Stimulated activated CD4-positive, alpha-beta T cell treated with anti-CD3 and anti-CD28 coated beads, TNF-alpha, amount 100 ng/mL, for 24 hours (primary cell): ENCODE measurements around the gene IGFLR1.
"Not testable (repeated sequence)": the region's sequence is repeated elsewhere in the genome, so short reads cannot be mapped to it uniquely, and the experiment has no call there.

ENCODE experiments used
- DNase-seq, 3 experiments: peaks; one replicate each; pipeline ENCODE4 v3.0.0-alpha.2; 2020; ENCODE audit warnings: low read depth in 3 of 3

Gene IGFLR1

DNA sequence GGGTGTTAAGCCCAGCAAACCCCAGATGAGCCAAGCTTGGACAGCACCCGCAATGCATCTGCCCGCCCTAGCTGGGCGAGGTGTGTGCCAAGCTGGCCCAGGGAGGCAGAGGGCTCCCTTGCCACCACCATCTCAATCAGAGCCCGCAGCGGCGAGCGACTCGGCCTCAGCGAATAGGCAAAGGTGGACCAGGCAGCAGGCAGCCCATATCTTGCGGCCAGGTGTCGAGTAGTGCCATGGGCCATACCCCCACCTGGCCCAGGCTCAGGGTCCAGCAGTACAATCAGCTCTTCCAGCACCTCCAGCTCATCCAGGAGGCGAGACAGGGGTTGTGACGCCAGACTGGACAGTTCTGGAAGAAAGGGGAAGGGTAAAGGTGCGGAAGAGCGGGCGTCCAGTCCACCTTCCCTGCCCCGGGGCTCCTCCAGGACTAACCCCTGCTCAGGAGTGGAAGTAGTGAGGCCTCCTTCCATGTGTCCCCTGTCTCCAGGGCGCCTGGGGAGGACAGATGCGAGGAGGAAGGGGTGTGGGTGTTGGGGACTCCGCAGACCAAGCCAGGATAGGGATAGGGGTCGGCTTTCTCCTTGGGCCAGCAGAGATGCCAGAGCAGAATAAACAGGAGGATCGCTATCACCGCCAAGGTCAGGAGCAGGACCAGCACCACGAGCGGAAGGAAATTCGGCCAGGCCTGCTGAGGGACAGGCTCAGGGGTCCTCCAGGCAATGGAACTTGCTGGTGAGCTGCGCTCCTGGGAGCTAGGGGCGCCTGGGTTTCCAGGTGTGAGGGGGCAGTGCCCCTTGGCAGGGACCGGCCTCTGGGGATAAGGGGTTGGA lies 2.8 kb downstream of the IGFLR1 start:
- no peak for DNase-seq

DNA sequence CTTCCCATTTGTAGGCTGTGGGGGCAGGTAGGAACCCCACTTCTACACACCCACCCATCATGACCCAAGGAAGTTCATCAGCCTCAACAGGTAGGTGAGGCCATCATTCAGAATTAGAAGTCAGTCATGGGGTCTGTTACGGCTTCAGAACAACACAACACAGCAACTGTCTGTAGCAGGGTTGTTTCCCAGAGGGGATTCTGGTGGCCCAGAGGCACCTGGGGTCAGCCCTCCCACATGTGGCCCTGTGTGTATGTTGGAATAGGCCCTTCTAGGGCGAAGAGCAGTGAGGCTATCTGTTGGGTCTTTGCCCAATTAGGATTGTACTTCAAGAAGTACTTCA lies 3.4 kb downstream of the IGFLR1 start:
- no peak for DNase-seq

DNA sequence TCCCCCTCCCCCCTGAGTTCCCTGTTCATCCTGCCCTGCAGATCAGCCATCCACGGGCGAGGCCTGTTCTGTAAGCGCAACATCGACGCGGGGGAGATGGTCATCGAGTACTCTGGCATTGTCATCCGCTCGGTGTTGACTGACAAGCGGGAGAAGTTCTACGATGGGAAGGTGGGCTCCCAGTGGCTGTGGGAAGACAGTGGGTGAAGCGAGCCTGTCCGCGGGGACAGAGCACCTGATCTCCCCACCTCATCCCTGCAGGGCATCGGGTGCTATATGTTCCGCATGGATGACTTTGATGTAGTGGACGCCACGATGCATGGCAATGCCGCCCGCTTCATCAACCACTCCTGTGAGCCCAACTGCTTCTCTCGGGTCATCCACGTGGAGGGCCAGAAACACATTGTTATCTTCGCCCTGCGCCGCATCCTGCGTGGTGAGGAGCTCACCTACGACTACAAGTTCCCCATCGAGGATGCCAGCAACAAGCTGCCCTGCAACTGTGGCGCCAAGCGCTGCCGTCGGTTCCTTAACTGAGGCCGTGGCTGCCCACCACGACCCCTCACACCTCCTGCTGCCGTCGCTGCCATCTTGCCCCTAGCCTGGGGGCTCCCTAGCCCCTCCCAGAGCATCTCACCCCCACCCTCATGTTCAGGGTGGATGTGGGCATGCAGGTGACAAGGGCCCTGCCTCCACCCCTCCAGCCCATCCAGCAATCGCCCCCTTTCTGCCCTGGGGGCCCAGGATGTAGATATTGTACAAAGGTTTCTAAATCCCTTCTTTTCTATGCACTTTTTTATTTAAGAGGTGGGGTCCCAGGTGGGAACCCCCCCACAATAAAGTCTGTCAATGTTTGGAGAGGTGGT lies 4.0 kb downstream of the IGFLR1 start:
- DNase-seq = no peak

DNA sequence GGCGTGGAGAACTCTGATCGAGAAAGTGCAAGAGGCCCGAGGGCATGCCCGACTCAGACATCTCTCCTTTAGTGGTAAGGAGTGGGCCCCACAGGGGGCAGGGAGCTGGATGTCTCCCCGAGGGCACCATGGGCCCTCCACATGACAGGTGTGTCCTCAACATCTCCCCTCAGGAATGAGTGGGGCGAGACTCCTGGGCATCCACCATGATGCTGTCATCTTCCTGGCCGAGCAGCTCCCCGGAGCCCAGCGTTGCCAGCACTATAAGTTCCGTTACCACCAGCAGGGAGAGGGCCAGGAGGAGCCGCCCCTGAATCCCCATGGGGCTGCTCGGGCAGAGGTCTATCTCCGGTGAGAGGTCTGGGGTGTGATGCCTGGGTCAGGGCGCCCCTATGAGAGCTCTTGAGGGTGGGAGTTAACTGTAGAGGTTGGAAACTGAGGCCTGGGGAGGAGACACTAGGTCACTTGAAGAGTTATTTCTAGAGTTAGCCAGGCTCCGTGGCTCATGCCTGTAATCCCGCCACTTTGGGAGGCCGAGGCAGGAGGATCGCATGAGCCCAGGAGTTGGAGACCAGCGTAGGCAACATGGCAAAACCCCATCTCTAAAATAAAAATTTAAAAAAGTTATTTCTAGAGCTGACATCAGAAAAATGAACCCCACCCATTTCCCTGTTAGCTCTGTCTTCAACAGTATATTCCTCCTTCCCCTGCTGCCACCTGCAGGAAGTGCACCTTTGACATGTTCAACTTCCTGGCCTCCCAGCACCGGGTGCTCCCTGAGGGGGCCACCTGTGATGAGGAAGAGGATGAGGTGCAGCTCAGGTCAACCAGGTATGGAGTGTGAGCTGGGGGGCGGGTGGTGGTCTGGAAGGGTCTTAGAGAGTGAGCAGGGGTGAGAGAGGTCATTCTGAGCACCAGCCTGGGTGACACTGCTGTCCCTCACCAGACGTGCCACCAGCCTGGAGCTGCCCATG lies 5.1 kb downstream of the IGFLR1 start:
- DNase-seq = no peak

DNA sequence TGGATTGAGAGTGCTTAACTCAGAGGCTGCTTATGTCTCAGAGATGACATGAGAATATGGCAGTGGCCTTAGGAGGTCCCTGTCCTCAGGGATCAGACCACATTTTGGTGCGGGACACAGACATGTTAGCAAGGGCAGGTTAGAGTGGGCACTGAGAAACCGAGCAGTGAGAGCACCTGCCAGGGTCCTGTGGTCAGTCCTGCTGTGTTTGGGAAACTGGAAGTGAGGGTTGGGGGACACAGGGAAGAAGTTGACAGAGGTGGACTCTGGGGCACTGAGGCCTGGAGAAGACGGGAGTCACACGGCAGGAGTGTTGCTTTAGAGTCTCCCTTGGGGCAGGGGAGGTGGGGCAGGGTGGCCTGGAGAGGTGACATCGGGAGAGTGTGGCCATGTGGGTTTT lies 7.4 kb downstream of the IGFLR1 start:
- no peak for DNase-seq

DNA sequence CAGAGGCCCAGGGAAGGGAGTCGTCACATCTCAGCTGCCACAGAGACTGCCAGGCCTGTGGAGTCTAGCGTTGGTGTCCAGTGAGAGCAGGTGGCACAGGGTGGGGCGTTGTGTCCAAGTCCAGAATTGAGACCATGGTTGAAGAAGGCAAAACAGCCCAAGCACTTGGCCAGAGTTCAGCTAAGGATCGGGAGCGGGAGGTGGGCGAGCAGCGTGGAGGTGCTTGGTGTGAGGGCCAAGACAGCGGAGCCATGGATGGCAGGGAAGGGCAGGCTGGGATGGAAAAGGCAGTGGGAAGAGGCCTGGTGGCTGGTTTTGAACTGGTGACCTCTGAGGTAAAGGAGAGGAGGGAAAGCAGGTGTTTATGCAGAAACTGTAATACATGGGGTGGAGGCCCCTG lies 8.0 kb downstream of the IGFLR1 start:
- DNase-seq = no peak

DNA sequence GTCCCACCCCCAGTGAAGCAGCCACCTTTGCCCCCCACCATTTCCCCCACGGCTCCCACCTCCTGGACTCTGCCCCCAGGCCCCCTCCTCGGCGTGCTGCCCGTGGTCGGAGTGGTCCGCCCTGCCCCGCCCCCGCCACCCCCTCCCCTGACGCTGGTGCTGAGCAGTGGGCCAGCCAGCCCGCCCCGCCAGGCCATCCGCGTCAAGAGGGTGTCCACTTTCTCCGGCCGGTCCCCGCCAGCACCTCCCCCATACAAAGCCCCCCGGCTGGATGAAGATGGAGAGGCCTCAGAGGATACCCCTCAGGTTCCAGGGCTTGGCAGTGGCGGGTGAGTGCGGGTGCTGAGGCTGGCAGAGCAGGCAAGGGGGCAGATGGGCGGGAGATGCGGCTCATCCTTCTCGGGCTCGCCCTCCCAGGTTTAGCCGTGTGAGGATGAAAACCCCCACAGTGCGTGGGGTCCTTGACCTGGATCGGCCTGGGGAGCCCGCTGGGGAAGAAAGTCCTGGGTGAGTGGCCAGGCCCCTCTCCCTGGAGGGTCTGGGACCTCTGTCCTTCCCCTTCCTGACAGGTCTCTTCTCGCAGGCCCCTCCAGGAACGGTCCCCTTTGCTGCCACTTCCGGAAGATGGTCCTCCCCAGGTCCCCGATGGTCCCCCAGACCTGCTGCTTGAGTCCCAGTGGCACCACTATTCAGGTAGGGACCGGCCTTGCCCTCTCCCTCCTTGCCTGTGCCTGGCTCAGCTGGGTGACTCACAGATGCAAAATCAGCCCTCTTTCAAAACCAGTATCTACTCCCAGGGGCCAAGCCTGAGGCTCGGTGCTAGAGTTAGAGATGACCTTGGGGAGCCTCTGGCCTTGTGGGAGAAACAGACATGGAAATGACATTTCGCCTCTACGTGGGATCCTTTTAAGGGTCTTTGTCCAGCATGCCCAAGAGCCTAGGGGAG lies 8.8 kb downstream of the IGFLR1 start:
- no peak for DNase-seq

DNA sequence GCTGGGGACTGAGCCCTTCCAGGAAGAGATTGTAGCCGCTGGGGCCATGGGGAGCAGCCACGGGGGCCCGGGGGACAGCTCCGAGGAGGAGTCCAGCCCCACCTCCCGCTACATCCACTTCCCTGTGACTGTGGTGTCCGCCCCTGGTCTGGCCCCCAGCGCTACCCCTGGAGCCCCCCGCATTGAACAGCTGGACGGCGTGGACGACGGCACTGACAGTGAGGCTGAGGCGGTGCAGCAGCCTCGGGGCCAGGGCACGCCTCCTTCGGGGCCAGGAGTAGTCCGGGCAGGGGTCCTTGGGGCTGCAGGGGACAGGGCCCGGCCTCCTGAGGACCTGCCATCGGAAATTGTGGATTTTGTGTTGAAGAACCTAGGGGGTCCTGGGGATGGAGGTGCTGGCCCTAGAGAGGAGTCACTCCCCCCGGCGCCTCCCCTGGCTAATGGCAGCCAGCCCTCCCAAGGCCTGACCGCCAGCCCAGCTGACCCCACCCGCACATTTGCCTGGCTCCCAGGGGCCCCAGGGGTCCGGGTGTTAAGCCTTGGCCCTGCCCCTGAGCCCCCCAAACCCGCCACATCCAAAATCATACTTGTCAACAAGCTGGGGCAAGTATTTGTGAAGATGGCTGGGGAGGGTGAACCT lies 9.6 kb downstream of the IGFLR1 start:
- no peak for DNase-seq

DNA sequence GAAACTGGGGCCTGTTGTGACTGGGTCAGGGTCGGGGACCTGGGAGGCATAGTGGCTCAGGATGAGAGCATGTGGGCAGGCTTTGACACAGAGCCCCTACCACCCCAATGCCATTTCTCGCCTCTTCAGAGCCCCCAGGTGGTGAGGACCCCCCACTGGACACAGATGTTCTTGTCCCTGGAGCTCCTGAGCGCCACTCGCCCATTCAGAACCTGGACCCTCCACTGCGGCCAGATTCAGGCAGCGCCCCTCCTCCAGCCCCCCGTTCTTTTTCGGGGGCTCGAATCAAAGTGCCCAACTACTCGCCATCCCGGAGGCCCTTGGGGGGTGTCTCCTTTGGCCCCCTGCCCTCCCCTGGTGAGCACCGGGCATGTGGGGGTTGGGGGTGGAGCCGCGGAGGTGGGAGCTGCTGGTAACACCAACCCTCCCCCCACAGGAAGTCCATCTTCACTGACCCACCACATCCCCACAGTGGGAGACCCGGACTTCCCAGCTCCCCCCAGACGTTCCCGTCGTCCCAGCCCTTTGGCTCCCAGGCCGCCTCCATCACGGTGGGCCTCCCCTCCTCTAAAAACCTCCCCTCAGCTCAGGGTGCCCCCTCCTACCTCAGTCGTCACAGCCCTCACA lies 10.4 kb downstream of the IGFLR1 start:
- DNase-seq = no peak

DNA sequence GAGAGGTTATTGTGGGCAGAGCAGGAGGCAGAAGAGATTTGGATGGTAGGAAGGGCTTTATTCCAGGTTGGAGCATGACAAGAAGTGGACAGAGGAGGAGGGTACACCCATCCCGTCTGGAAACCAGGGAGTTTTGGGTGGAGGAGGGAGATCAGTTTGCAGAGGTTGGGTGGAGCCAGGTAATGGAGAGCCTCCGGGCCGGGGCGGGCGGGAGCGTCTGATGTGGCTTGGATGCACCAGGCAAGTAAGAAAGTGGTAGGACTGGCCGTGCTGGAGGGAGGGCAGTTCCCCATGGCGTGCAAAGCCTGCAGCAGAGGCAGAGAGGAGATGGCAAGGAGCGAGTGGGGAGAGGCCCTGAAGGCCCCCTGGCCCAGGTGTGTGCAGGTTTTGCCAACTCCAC lies 10.9 kb downstream of the IGFLR1 start:
- DNase-seq = no peak

DNA sequence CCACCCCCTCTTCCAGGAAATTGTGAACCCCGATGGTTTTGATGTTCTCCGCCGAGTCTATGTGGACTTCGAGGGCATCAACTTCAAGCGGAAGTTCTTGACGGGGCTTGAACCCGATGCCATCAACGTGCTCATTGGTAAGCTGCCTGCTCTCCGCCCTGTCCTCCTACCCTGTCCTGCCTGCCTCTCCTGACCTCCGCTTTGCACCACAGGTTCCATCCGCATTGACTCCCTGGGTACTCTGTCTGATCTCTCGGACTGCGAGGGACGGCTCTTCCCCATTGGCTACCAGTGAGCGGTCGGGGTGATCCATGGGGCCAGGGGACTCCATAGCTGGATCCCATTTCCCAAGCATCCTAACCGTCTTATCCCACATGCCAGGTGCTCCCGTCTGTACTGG lies 11.9 kb downstream of the IGFLR1 start:
- no peak for DNase-seq

DNA sequence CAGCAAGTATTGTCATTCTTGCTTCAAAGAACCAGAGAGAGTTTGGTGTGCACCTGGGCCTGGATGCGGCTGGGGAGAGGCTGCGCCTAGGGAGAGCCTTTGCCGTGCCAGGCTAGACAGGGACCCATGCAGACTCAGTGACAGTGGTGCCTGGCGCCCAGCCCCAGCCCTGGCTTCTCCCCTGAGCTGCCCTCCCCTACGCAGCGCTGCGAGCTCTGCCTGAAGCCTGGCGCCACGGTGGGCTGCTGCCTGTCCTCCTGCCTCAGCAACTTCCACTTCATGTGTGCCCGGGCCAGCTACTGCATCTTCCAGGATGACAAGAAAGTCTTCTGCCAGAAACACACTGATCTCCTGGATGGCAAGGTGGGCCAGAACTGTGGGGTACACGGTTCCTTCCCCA lies 12.5 kb downstream of the IGFLR1 start:
- DNase-seq = no peak

DNA sequence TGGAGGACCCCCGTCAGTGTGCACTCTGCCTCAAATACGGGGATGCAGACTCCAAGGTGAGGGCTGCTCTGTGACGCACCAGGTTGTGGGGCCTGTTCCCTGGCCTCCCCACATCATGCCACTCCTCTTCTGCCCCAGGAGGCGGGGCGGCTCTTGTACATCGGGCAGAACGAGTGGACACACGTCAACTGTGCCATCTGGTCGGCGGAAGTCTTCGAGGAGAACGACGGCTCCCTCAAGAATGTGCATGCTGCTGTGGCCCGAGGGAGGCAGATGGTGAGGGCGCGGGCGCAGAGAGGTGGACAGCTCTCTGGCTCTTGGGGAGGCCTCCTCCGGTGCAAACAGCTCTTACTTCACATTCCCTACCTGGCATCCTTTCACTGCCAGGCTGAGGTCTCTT lies 13.2 kb downstream of the IGFLR1 start:
- DNase-seq = no peak

DNA sequence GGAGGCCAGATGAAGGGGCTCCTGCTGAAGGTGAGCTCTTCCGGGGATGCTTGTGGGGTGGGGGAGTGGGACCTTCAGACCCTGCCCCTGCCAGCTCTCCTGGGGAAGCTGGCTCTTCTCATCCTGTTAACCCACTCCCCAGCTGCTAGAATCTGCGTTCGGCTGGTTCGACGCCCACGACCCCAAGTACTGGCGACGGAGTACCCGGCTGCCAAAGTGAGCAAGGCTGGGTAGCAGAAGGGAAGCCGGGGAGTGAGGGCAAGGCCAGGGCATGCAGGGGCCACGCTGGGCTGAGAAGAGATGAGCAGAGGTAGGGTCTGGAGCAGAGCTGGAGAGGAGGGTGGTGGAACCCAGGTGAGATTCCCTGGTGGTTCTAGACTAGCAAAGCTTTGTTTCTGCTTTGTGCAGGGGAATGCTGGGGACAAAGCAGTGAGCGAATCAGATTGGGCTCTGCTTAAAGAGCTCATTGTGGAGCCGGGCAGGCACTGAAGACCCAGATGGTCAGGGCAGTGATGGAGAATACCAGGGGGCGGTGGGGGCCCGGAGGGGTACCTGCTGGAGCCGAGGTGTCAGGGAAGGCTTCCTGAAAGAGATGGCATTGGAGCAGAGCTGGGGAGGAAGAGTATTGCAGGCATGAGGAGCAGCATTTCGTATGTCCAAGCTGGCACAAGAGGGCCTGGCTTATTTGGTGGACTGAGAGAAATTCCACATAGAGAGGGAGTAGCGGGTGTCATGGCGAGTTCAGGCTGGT lies 14.1 kb downstream of the IGFLR1 start:
- DNase-seq = no peak

DNA sequence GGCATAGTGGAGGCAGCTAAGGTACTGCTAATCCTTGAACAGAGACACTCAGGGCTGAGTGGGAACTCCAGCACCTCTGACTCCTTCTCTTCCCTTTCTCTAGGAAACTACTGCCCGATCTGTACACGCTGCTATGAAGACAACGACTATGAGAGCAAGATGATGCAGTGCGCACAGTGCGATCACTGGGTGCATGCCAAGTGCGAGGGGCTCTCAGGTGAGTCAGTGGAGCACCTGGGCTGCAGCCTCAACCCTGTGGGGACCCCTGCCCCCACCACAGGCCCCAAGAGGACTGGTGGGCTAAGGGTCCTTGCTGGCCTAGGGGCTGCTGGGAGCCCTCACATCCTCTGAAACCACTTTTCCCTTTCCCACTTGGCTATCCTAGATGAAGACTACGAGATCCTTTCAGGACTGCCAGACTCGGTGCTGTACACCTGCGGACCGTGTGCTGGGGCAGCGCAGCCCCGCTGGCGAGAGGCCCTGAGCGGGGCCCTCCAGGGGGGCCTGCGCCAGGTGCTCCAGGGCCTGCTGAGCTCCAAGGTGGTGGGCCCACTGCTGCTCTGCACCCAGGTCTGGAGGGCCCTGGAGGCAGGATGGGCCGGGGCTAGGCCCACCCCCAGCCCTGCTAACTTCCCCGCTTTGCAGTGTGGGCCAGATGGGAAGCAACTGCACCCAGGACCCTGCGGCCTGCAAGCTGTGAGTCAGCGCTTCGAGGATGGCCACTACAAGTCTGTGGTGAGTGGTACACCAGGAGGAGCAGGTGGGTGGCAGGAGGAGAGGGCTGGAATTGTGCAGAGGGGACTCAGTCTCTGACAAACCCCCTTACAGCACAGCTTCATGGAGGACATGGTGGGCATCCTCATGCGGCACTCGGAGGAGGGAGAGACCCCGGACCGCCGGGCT lies 14.9 kb downstream of the IGFLR1 start:
- no peak for DNase-seq

DNA sequence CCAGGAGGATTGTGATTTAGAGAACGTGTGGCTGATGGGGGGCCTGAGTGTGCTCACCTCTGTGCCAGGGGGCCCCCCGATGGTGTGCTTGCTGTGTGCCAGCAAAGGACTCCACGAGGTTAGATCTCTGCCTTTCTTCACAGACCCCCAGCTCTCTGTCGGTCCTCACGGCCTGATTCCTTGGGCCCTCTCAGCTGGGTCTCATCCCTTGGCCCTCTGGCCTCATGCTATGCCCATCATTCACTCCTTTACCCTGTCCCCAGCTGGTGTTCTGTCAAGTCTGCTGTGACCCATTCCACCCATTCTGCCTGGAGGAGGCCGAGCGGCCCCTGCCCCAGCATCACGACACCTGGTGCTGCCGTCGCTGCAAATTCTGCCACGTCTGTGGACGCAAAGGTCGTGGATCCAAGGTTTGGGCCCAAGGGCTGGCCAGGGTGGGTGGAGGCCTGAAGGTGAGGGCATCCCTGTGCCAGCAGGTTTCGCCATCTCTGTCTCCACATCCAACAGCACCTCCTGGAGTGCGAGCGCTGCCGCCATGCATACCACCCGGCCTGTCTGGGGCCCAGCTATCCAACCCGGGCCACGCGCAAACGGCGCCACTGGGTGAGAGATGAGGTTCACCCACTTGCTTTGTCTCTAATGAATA lies 16.9 kb downstream of the IGFLR1 start:
- no peak for DNase-seq

DNA sequence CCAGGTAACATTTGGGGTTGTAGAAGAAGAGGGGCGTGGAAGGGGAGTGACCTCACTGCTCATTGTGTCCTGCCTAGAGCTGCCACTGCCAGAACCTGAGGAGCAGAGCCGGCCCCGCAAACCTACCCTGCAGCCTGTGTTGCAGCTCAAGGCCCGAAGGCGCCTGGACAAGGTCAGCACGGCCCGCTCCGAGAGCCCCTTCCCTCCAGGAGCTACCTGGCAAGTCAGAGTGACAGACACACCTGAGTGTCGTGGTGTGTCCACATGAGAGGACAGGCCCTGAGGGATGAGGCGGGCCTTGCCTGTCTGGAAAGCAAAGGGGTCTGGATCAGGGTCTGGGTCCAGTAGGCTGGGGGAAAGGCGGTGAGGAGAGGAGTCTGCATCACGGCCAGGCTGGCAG lies 17.7 kb downstream of the IGFLR1 start:
- DNase-seq = no peak

DNA sequence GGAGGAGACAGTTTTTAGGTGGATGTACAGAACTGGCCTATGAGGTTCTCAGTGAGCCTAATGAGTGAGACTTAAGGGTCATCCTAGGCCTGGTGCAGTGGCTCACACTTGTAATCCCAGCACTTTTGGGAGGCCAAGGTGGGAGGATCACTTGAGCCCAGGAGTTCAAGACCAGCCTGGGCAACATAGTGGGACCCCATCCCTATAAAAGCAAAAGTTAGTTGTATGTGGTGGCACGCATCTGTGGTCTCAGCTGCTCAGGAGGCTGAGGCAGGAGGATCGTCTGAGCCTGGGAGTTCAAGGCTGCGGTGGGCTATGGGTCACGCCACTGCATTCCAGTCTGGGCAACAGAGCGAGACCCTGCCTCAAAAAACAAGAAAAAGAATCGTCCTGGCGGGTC lies 18.1 kb downstream of the IGFLR1 start:
- not testable (repeated sequence) for DNase-seq
